GM20431 (cell line): ENCODE measurements around the gene CACNA2D4.

Experiments used
- in situ Hi-C: fragments of 300-500 bp; cut with MseI, MboI; formaldehyde crosslinking; loops from one replicate; pipeline ENCODE4 v1.15.0; 2020; ENCODE audit warnings: low sequenced_read_pairs; ENCODE audit not compliant: unreplicated experiment

CACNA2D4 gene

GRCh38 chr12:1767407-1768090 lies 150.9 kb downstream of the CACNA2D4 start:
- in situ Hi-C loops = no loop called here

GRCh38 chr12:1766110-1766509 lies 152.3 kb downstream of the CACNA2D4 start:
- in situ Hi-C loops = no loop called here

GRCh38 chr12:1763153-1763552 lies 155.3 kb downstream of the CACNA2D4 start:
- in situ Hi-C loops = no loop called here

- in situ Hi-C loops = no loop called here
These were observed 156.6 kb downstream of the CACNA2D4 start for GRCh38 chr12:1761857-1762256.

- in situ Hi-C loops = no loop called here
These were observed 157.7 kb downstream of the CACNA2D4 start for GRCh38 chr12:1760566-1761382.

GRCh38 chr12:1758887-1759286 lies 159.6 kb downstream of the CACNA2D4 start:
- in situ Hi-C loops = no loop called here

- in situ Hi-C loops = no loop called here
These were observed 160.1 kb downstream of the CACNA2D4 start for GRCh38 chr12:1758376-1758775.

- in situ Hi-C loops = no loop called here
These were observed 168.2 kb downstream of the CACNA2D4 start for GRCh38 chr12:1750300-1750699.

- in situ Hi-C loops = no loop called here
These were observed 169.4 kb downstream of the CACNA2D4 start for GRCh38 chr12:1749019-1749418.

- in situ Hi-C loops = no loop called here
These were observed 170.8 kb downstream of the CACNA2D4 start for GRCh38 chr12:1747609-1748008.

- in situ Hi-C loops = no loop called here
These were observed 173.5 kb downstream of the CACNA2D4 start for GRCh38 chr12:1744932-1745331.
